Activated naive CD8-positive, alpha-beta T cell treated with anti-CD3 and anti-CD28 coated beads, Interleukin-2, amount 50 U/mL, for 24 hours (primary cell): Measurements from ENCODE around the gene HOXD3.

ENCODE experiments used
- ATAC-seq: fragments of 150-1000 bp; cut with Tn5 transposase; one replicate; pipeline ENCODE4 v1.10.0; 2021
- DNase-seq: peaks from one replicate; pipeline ENCODE4 v3.0.0; 2021
- H3K27ac Mint-ChIP-seq: one replicate; pipeline ENCODE4 v1.8.0; 2021; ENCODE audit warnings: mild to moderate bottlenecking, mixed read lengths
- H3K27me3 Mint-ChIP-seq: one replicate; pipeline ENCODE4 v1.8.0; 2021; ENCODE audit warnings: mixed read lengths
- H3K36me3 Mint-ChIP-seq: one replicate; pipeline ENCODE4 v1.8.0; 2021; ENCODE audit warnings: low read depth, mixed read lengths
- H3K4me1 Mint-ChIP-seq: one replicate; pipeline ENCODE4 v1.8.0; 2021; ENCODE audit warnings: mixed read lengths
- H3K4me3 Mint-ChIP-seq: one replicate; pipeline ENCODE4 v1.8.0; 2021; ENCODE audit warnings: mild to moderate bottlenecking, moderate library complexity, mixed read lengths
- H3K9me3 Mint-ChIP-seq: one replicate; pipeline ENCODE4 v1.8.0; 2021; ENCODE audit warnings: mixed read lengths

The HOXD3 gene

GRCh38 chr2:176199902-176200301, 42.8 kb downstream of the HOXD3 start:
- ATAC-seq: no peak
- no peak for DNase-seq
- H3K27me3 Mint-ChIP-seq: peaks cover 42% of the 10 kb centered on the region

GRCh38 chr2:176200971-176201370, 43.9 kb downstream of the HOXD3 start:
- H3K36me3 Mint-ChIP-seq: no peaks in the 10 kb centered on the region
- H3K4me3 Mint-ChIP-seq: no peak overlapping the region
- no peaks in the 10 kb centered on the region for H3K9me3 Mint-ChIP-seq
- DNase-seq (no peak), ATAC-seq (no peak)
- peaks cover 40% of the 10 kb centered on the region for H3K27me3 Mint-ChIP-seq
- H3K4me1 Mint-ChIP-seq: no peaks in the 10 kb centered on the region
- H3K27ac Mint-ChIP-seq: no peak overlapping the region

More at GRCh38 chr2:176199902-176200301, 42.8 kb downstream of the HOXD3 start:
- H3K27ac Mint-ChIP-seq: no peak overlapping the region
- H3K9me3 Mint-ChIP-seq: no peaks in the 10 kb centered on the region
- no peaks in the 10 kb centered on the region for H3K36me3 Mint-ChIP-seq
- H3K4me3 Mint-ChIP-seq: no peak overlapping the region
- H3K4me1 Mint-ChIP-seq: no peaks in the 10 kb centered on the region

- ATAC-seq: no peak
- no peaks in the 10 kb centered on the region for H3K36me3 Mint-ChIP-seq
- no peak overlapping the region for H3K27ac Mint-ChIP-seq
- H3K27me3 Mint-ChIP-seq: peaks cover 31% of the 10 kb centered on the region
- H3K4me1 Mint-ChIP-seq: no peaks in the 10 kb centered on the region
- H3K9me3 Mint-ChIP-seq: no peaks in the 10 kb centered on the region
- DNase-seq: no peak
- no peak overlapping the region for H3K4me3 Mint-ChIP-seq
Observed at GRCh38 chr2:176202491-176202890, 45.4 kb downstream of the HOXD3 start.

- Mint-ChIP-seq H3K4me3 (no peak overlapping the region), H3K27ac (no peak overlapping the region), H3K36me3 (no peaks in the 10 kb centered on the region), H3K27me3 (peaks cover 30% of the 10 kb centered on the region), H3K9me3 (no peaks in the 10 kb centered on the region), H3K4me1 (no peaks in the 10 kb centered on the region)
- ATAC-seq: no peak
- DNase-seq: no peak
Observed at GRCh38 chr2:176205126-176205525, 48.0 kb downstream of the HOXD3 start.

DNA sequence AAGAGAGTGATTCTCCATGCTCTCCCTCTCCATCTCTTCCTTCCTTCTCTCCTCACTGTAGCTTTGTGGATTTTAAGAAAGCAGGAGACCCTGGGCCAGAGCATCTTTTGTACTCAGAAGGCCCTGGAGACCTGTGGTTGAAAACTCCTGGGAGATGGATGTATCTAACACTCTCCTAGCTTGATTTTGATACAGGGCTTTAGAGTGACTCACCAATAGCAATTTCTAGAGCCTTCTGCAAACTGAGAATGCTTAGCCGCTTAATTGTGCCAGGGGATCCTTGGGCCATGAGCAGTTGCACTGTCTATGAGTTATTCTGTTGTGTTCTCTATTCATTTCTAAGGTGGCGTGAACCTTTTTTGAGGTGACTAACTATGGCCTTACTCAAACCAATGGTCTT, 49.0 kb downstream of the HOXD3 start:
- Mint-ChIP-seq H3K4me3 (no peak overlapping the region), H3K9me3 (no peaks in the 10 kb centered on the region), H3K27me3 (peaks cover 30% of the 10 kb centered on the region), H3K36me3 (no peaks in the 10 kb centered on the region), H3K27ac (no peak overlapping the region), H3K4me1 (no peaks in the 10 kb centered on the region)
- no peak for DNase-seq
- ATAC-seq: no peak

GRCh38 chr2:176206682-176207081, 49.6 kb downstream of the HOXD3 start:
- ATAC-seq: no peak
- DNase-seq: no peak
- no peaks in the 10 kb centered on the region for H3K9me3 Mint-ChIP-seq
- H3K27me3 Mint-ChIP-seq: peaks cover 30% of the 10 kb centered on the region
- no peaks in the 10 kb centered on the region for H3K4me1 Mint-ChIP-seq
- no peak overlapping the region for H3K4me3 Mint-ChIP-seq
- no peaks in the 10 kb centered on the region for H3K36me3 Mint-ChIP-seq
- H3K27ac Mint-ChIP-seq: no peak overlapping the region

- Mint-ChIP-seq H3K4me3 (no peak overlapping the region), H3K4me1 (no peaks in the 10 kb centered on the region), H3K36me3 (no peaks in the 10 kb centered on the region), H3K27ac (no peak overlapping the region), H3K27me3 (peaks cover 15% of the 10 kb centered on the region), H3K9me3 (no peaks in the 10 kb centered on the region)
- DNase-seq (no peak), ATAC-seq (no peak)
Observed at GRCh38 chr2:176211110-176211509, 54.0 kb downstream of the HOXD3 start.

DNA sequence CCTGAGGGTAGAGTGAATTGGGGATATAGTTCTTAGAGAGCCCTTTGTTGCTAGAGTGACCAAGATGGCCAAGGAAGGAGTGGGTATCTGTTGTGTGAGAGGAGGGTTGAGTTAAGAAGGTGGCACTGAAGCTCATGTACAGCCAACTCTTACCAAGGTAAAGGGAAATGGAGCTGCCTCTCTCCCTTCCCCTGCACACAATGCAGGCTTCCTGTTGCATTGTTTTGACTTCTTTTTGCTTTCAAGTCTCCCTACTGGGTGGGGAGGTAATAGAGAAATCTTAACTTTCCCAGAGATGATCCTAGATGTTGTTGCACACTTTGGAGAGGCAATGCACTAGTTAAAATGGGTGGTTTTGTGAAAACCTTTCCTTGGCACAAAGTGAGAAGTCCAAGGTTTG, 55.2 kb downstream of the HOXD3 start:
- DNase-seq (no peak), ATAC-seq (no peak)
- no peak overlapping the region for H3K4me3 Mint-ChIP-seq
- H3K4me1 Mint-ChIP-seq: no peaks in the 10 kb centered on the region
- H3K27ac Mint-ChIP-seq: no peak overlapping the region
- no peaks in the 10 kb centered on the region for H3K36me3 Mint-ChIP-seq
- H3K9me3 Mint-ChIP-seq: no peaks in the 10 kb centered on the region
- peaks cover 15% of the 10 kb centered on the region for H3K27me3 Mint-ChIP-seq

- Mint-ChIP-seq H3K27ac (no peak overlapping the region), H3K9me3 (no peaks in the 10 kb centered on the region)
Observed at GRCh38 chr2:176213406-176213805, 56.3 kb downstream of the HOXD3 start.

More at GRCh38 chr2:176213406-176213805, 56.3 kb downstream of the HOXD3 start:
- Mint-ChIP-seq H3K4me3 (no peak overlapping the region), H3K36me3 (no peaks in the 10 kb centered on the region), H3K27me3 (peaks cover 15% of the 10 kb centered on the region), H3K4me1 (no peaks in the 10 kb centered on the region)
- no peak for DNase-seq
- no peak for ATAC-seq
